ENCODE data around the gene SCN5A. TPM values are rescaled to one million over a fixed set of nuclear protein-coding genes. Genes with fewer than 3 reads are reported as not detected.

SCN5A gene
- total and polyA plus RNA-seq, 3 donors from 2014 or later, result 0.63 to 0.99 (median 0.73) TPM

DNA sequence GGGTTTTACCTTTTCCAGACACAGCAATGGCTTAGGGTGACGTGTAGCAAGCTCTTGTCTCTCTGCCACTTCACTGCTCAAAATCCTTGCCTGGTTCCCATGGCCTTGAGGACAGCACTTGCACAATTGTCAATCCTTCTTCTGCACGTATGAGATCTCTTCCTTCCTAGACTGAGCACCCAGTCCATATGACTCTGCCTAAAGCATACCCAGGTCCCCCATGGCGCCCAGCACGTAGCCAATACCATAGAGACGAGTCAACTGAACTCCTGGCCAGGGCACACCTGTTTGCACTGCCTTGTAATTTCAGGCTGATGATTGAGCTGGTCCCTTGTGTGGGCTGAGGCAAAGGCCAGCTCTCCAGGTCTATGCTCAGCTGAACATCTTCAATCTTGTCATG lies 23.3 kb downstream of the SCN5A start:
- H3K27me3 ChIP-seq, result no peaks in the 10 kb centered on the region
- 84 to 94% methylated on average over 5 of the region's 5 CpGs for WGBS, 2 donors
- intact Hi-C loops (cut with DNase I; ENCODE audit: low total_unique reads), result no loop called here
- TF ChIP-seq POLR2A (IDR thresholded peaks at IDR 0.05), result no peak
- TF ChIP-seq, protein P1, sequence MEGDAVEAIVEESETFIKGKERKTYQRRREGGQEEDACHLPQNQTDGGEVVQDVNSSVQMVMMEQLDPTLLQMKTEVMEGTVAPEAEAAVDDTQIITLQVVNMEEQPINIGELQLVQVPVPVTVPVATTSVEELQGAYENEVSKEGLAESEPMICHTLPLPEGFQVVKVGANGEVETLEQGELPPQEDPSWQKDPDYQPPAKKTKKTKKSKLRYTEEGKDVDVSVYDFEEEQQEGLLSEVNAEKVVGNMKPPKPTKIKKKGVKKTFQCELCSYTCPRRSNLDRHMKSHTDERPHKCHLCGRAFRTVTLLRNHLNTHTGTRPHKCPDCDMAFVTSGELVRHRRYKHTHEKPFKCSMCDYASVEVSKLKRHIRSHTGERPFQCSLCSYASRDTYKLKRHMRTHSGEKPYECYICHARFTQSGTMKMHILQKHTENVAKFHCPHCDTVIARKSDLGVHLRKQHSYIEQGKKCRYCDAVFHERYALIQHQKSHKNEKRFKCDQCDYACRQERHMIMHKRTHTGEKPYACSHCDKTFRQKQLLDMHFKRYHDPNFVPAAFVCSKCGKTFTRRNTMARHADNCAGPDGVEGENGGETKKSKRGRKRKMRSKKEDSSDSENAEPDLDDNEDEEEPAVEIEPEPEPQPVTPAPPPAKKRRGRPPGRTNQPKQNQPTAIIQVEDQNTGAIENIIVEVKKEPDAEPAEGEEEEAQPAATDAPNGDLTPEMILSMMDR (IDR thresholded peaks at IDR 0.05), result no peak
- H3K4me1 ChIP-seq, result no peaks in the 10 kb centered on the region
- H3K36me3 ChIP-seq (ENCODE audit: low read depth, missing control alignments), result no peaks in the 10 kb centered on the region
- DNase-seq, result no peak
- no peak overlapping the region for H3K27ac ChIP-seq
- H3K4me3 ChIP-seq, result no peak overlapping the region
- no peaks in the 10 kb centered on the region for H3K9me3 ChIP-seq

DNA sequence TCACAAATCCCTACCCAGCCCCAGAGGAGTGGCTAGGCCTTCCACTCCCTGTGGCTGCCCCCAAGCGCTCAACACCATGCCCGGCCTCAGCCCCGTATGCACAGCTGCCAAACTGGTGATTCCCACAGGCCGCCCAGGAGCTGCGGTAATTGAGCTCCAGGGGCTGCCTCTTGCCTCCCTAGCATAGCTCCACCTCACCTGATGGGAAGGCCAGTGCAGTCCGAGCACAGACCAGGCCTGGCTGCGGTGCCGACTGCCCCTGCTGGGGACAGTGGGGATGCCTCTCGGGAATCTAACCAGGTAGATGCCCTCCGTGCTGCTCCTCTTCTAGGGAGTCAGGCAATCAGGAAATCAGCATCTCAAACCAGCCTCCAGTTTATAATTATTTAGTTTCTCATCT lies 25.9 kb downstream of the SCN5A start:
- Histone ChIP-seq H3K9me3 (no peaks in the 10 kb centered on the region), H3K27me3 (no peaks in the 10 kb centered on the region), H3K4me1 (no peaks in the 10 kb centered on the region), H3K27ac (no peak overlapping the region), H3K4me3 (no peak overlapping the region), H3K36me3 (ENCODE audit: low read depth, missing control alignments) (no peaks in the 10 kb centered on the region)
- no peak for DNase-seq
- 86 to 87% methylated on average over 10 of the region's 10 CpGs for WGBS, 2 donors
- TF ChIP-seq, protein P1 (IDR thresholded peaks at IDR 0.05), result no peak
- no peak for TF ChIP-seq POLR2A (IDR thresholded peaks at IDR 0.05)
- intact Hi-C loops (cut with DNase I; ENCODE audit: low total_unique reads), result no loop called here

DNA sequence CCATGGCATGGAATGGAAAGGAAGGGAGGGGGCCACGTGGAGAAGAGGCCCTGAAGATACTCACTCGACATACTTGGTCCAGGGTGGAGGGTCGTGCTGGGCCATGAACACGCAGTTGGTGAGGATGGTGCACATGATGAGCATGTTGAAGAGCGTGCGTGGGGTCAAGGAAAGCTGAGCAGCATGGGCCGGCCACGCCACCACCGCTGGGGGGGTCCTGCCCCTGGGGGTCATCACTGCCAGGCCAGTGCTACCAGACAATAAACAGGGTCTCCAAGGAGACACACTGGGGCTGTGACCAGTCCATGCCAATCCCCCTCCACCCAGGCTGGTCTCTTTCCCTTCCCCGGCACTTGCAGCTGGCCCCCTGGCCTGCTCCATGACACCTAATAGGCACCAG lies 27.2 kb downstream of the SCN5A start:
- no peak for DNase-seq
- no peak overlapping the region for H3K27ac ChIP-seq
- no peak for TF ChIP-seq POLR2A (IDR thresholded peaks at IDR 0.05)
- TF ChIP-seq, protein P1 (IDR thresholded peaks at IDR 0.05), result no peak
- H3K27me3 ChIP-seq, result no peaks in the 10 kb centered on the region
- no peaks in the 10 kb centered on the region for H3K4me1 ChIP-seq
- H3K4me3 ChIP-seq, result no peak overlapping the region
- H3K36me3 ChIP-seq (ENCODE audit: low read depth, missing control alignments), result no peaks in the 10 kb centered on the region
- 86 to 90% methylated on average over 6 to 10 of the region's 10 CpGs for WGBS, 2 donors
- H3K9me3 ChIP-seq, result no peaks in the 10 kb centered on the region
- intact Hi-C loops (cut with DNase I; ENCODE audit: low total_unique reads), result no loop called here

DNA sequence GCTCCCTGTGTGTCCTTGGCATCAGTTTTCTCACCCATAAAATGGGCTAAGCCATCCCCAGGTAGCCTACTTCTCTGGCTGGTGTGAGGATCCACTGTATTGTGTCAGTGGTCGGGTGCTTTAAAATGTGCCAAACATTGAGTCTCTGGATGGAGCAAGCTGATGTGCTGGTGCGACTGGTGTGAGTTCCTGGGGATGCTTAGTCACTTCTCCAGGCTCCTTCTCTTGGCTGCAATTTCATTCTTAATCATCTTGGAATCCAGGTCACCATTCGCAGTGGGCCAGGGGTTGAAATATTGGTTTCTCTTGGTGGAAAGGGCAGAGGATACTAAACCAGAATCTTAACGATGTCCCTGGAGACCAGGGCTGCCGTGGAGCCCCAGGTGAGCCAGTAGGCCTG lies 29.3 kb downstream of the SCN5A start:
- intact Hi-C loops (cut with DNase I; ENCODE audit: low total_unique reads), result no loop called here
- H3K9me3 ChIP-seq, result no peaks in the 10 kb centered on the region
- H3K27me3 ChIP-seq, result no peaks in the 10 kb centered on the region
- no peak for DNase-seq
- H3K27ac ChIP-seq, result no peak overlapping the region
- no peak for TF ChIP-seq POLR2A (IDR thresholded peaks at IDR 0.05)
- TF ChIP-seq, protein P1 (IDR thresholded peaks at IDR 0.05), result no peak
- H3K36me3 ChIP-seq (ENCODE audit: low read depth, missing control alignments), result no peaks in the 10 kb centered on the region
- H3K4me1 ChIP-seq, result no peaks in the 10 kb centered on the region
- H3K4me3 ChIP-seq, result no peak overlapping the region
- 74 to 90% methylated on average over 5 of the region's 5 CpGs for WGBS, 2 donors

DNA sequence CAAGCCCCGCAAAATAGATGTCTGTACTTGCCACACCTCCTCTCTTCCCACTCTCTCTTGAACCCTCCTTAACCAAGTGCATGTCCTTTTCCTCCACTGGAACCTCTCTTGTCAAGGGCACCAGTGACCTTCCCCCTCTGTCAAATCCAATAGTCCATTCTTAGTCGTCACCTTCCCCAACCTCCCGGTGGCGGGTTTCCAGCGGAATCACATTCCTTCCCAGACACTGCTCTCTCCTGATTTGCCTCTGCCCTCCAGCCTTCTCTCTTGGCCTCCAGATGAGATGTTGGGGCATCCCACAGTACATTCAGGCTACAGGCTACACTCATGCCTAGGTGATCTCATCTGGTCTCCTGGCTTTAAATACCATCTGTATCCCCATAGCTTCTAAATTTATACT lies 31.1 kb downstream of the SCN5A start:
- H3K36me3 ChIP-seq (ENCODE audit: low read depth, missing control alignments), result no peaks in the 10 kb centered on the region
- WGBS, 2 donors, result 79 to 87% methylated on average over 5 of the region's 5 CpGs
- no peaks in the 10 kb centered on the region for H3K9me3 ChIP-seq
- no peak for TF ChIP-seq POLR2A (IDR thresholded peaks at IDR 0.05)
- TF ChIP-seq, protein P1 (IDR thresholded peaks at IDR 0.05), result no peak
- no peak overlapping the region for H3K27ac ChIP-seq
- H3K4me1 ChIP-seq, result no peaks in the 10 kb centered on the region
- DNase-seq, result no peak
- H3K27me3 ChIP-seq, result no peaks in the 10 kb centered on the region
- intact Hi-C loops (cut with DNase I; ENCODE audit: low total_unique reads), result no loop called here
- no peak overlapping the region for H3K4me3 ChIP-seq
